AG09309 (cell line): ENCODE measurements around the gene PHACTR3.

Experiments
- DNase-seq: peaks from one replicate; pipeline ENCODE4 v3.0.0-alpha.2; 2010; ENCODE audit warnings: low read depth
- H3K4me3 ChIP-seq: 2 replicates; pipeline ENCODE4 v1.5.1; 2011; ENCODE audit warnings: mild to moderate bottlenecking, low read depth, low read length, moderate library complexity; ENCODE audit not compliant: control insufficient read depth
- TF ChIP-seq, protein P1 (sequence below): IDR thresholded peaks from 2 replicates; pipeline ENCODE4 v1.5.1; 2011; ENCODE audit warnings: mild to moderate bottlenecking, low read depth, low read length, inconsistent platforms; ENCODE audit not compliant: insufficient read depth, control insufficient read depth; ENCODE audit errors: missing control alignments

PHACTR3 gene

DNA sequence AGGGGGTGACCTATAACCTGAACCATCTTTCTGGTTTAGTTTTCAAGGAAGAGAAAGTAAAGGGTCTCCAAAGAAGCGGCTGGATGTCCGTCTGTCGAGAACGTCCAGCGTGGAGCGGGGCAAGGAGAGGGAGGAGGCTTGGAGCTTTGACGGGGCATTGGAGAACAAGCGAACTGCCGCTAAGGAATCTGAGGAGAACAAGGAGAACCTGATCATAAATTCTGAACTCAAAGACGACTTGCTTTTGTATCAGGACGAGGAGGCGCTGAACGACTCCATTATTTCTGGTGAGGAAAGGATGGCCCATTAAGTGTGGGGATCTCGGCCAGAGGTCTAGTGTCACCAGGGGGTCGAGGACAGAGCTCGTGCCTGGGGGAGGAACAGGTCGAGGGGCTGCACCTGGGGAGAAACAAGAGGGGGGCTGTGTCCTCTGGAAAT, 169.9 kb downstream of the PHACTR3 start:
- DNase-seq: no peak
- TF ChIP-seq, protein P1, sequence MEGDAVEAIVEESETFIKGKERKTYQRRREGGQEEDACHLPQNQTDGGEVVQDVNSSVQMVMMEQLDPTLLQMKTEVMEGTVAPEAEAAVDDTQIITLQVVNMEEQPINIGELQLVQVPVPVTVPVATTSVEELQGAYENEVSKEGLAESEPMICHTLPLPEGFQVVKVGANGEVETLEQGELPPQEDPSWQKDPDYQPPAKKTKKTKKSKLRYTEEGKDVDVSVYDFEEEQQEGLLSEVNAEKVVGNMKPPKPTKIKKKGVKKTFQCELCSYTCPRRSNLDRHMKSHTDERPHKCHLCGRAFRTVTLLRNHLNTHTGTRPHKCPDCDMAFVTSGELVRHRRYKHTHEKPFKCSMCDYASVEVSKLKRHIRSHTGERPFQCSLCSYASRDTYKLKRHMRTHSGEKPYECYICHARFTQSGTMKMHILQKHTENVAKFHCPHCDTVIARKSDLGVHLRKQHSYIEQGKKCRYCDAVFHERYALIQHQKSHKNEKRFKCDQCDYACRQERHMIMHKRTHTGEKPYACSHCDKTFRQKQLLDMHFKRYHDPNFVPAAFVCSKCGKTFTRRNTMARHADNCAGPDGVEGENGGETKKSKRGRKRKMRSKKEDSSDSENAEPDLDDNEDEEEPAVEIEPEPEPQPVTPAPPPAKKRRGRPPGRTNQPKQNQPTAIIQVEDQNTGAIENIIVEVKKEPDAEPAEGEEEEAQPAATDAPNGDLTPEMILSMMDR: no peak
- H3K4me3 ChIP-seq: no peak overlapping the region

DNA sequence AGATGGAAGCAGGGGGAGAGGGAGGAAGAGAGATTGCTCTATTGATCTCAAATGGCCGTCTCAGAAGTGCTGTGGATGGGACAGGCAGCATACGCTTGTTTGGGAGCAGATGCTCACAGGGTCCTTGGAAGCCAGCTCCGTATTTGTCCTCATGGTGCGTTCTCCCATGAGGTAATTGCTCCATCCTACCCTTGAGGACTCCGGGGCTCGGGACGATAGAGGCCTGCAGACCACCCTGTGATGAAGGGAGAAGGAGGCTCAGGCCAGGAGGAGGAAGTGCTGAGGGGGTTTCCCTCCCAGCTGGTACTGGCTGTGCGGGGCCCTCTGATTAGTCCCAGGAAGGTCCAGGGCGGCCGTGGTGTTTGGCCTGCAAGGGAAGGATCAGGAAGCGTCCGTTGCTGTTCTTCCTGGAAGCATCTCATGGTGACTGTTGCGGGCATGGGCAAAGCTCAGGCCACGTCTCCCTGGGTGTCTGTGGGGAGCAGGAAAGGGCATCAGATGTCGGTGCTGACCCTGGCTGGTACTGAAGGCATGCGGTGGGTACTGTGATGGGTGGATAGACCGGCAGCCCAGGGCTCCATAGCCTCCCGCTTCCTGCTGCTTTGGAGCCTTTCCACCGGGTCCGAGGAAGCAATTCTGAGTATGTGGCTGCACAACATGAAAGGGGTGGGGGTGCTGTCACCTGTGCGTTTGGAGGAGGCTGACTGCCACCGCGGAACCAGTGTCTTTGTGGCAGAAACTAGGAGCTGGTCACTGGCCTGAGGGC, 170.8 kb downstream of the PHACTR3 start:
- no peak for DNase-seq
- TF ChIP-seq, protein P1: no peak
- no peak overlapping the region for H3K4me3 ChIP-seq

DNA sequence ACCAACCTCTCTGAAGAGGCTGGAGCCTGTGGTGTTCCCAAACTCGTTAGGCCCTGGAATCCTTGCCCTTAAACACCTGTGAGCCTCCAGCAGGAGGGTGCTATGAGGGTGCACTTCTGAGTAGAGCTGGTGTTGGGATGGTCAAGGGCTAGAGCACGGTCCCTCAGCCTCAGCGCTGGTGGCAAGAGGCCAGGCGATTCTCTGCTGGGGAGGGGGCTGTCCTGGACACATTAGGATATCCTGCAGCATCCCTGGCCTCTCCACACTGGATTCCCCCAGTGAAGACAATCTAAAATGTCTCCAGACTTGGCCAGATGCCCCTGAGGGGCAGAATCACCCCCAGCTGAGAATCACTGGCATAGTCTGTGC, 171.3 kb downstream of the PHACTR3 start:
- DNase-seq: no peak
- no peak overlapping the region for H3K4me3 ChIP-seq
- TF ChIP-seq, protein P1: no peak

DNA sequence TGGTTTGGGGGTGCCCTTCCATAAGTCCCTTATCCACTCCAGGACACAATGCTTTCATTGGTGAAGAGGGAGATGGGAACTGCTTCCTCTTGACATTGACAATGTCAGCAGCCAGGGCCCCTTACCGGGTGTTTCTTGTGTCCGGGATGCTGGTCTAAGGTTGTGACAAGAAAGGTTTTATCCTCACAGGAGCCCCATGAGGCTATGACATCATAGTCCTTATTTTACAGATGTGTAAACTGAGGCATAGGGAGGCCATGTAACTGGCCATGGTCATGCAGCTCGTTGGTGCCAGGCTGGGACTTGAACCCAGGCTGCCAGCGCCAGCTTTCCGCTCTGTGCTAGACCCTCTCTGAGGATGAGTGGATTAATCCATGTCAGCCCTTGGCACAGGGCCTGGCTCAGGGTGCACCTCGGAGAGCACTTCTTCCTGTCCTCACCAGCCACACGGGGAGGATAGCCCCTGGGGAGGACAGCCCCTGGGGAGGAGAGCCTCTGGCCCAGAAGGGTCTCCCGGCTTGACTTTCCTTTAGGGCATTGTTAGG, 171.8 kb downstream of the PHACTR3 start:
- TF ChIP-seq, protein P1: no peak
- no peak overlapping the region for H3K4me3 ChIP-seq
- DNase-seq: no peak

DNA sequence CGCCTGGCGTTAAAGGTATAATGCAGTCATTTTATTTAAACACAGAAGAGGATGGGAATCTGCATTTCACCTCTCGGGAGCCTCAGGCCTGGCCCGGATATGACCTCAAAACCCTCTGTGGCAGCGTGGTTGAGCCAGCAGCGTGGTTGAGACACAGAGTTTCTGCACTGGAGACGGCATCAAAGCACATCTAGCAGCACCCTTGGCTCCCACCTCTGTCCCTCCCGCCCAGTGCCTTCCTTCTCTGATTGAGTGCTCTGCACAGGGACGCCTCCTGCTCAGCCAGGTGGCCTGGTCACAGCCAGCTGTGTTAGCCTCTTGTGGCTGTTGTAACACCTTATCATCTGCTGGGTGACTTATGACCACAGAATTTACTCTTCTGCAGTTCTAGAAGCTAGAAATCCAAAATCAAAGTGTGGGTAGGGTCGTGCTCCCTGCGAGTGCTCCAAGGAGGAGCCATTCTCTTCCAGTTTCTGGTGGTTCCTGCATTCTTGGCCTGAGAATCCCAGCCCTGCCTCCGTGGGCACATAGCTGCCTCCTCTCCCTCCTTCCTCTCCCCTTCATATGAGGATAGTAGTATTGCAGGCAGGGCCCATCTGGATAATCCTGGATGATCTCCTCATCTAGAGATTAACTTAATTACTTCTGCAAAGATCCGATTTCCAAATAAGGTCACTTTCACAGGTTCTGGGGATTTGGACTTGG, 172.4 kb downstream of the PHACTR3 start:
- no peak overlapping the region for H3K4me3 ChIP-seq
- TF ChIP-seq, protein P1: no peak

DNA sequence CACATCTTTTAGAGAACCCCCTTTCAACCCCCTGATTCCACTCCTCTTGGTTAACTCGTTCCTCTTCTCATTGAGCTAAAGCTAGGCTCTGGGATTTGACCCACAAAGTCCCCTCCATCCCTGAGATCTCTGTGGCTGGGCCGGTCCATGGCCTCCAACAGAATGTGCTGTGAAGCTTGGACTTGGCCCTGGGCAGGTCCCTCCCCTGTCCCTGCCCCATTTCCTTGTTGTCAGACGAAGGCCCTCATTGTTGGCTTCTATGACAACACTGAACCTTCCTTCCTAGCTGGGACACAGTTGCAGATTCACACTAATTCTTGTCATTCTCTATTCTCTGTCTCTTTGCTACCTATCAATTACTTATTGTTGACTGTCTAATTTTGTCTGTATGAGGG, 173.0 kb downstream of the PHACTR3 start:
- no peak for DNase-seq
- TF ChIP-seq, protein P1: no peak
- no peak overlapping the region for H3K4me3 ChIP-seq

More for the DNA sequence above, 172.4 kb downstream of the PHACTR3 start:
- no peak for DNase-seq
